ENCODE data around the gene MPZL1. TPM values are rescaled to one million over a fixed set of nuclear protein-coding genes. Genes with fewer than 3 reads are reported as not detected.
A peak's percentile ranks its signal among the peaks of the same experiment; 100 is the strongest.

Gene MPZL1
- total RNA-seq, 1 donor, result 112 TPM

DNA sequence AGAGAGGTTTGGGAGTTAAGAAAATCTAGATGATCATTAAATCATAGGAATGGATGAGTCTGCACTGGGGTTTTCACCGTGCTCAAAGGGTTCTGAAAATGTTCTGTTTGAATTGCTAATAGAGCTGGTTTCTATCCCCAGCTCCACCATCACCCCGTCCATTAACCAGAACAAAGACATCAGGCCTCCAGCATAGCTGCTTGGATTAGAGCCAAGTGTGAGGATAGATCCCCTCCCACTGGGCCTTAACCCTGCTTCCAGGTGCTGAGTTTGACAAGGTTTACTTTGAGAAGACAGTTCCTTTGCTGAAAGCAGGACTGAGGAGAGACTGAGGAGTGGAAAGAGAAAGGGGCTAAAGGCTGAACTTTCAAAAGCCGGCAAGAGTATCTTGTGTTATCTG, 48.3 kb downstream of the MPZL1 start:
- no peak overlapping the region for H3K4me3 ChIP-seq (ENCODE audit: low read depth, low read length)
- DNase-seq (ENCODE audit: low read depth), result no peak
- TF ChIP-seq, protein P1, sequence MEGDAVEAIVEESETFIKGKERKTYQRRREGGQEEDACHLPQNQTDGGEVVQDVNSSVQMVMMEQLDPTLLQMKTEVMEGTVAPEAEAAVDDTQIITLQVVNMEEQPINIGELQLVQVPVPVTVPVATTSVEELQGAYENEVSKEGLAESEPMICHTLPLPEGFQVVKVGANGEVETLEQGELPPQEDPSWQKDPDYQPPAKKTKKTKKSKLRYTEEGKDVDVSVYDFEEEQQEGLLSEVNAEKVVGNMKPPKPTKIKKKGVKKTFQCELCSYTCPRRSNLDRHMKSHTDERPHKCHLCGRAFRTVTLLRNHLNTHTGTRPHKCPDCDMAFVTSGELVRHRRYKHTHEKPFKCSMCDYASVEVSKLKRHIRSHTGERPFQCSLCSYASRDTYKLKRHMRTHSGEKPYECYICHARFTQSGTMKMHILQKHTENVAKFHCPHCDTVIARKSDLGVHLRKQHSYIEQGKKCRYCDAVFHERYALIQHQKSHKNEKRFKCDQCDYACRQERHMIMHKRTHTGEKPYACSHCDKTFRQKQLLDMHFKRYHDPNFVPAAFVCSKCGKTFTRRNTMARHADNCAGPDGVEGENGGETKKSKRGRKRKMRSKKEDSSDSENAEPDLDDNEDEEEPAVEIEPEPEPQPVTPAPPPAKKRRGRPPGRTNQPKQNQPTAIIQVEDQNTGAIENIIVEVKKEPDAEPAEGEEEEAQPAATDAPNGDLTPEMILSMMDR (IDR thresholded peaks at IDR 0.05; ENCODE audit: insufficient read depth, low read length), result no peak

GRCh38 chr1:167772436-167772835, 50.7 kb downstream of the MPZL1 start:
- H3K4me3 ChIP-seq (ENCODE audit: low read depth, low read length), result no peak overlapping the region
- no peak for DNase-seq (ENCODE audit: low read depth)
- TF ChIP-seq, protein P1 (IDR thresholded peaks at IDR 0.05; ENCODE audit: insufficient read depth, low read length), result no peak

DNA sequence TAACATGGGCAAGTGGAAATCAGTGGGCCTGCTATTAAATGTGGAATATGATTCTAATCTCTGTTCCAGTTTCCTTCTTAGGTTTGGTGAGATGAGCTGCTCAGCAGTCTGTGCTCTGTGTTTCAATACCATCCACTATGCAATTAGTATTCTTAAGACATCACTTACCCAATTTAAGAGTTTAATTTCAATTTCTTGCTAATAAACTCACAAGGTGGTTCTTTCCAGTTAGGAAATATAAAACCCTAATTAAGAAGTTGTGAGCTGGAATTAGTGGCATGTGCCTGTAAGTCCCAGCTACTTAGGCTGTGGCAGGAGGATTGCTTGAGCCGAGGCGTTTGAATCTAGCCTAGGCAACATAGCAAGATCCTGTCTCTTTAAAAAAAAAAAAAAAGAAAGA, 51.7 kb downstream of the MPZL1 start:
- no peak for DNase-seq (ENCODE audit: low read depth)
- no peak overlapping the region for H3K4me3 ChIP-seq (ENCODE audit: low read depth, low read length)
- TF ChIP-seq, protein P1 (IDR thresholded peaks at IDR 0.05; ENCODE audit: insufficient read depth, low read length), result no peak

GRCh38 chr1:167774710-167775109, 52.9 kb downstream of the MPZL1 start:
- TF ChIP-seq, protein P1 (IDR thresholded peaks at IDR 0.05; ENCODE audit: insufficient read depth, low read length), result no peak
- no peak overlapping the region for H3K4me3 ChIP-seq (ENCODE audit: low read depth, low read length)
- no peak for DNase-seq (ENCODE audit: low read depth)

DNA sequence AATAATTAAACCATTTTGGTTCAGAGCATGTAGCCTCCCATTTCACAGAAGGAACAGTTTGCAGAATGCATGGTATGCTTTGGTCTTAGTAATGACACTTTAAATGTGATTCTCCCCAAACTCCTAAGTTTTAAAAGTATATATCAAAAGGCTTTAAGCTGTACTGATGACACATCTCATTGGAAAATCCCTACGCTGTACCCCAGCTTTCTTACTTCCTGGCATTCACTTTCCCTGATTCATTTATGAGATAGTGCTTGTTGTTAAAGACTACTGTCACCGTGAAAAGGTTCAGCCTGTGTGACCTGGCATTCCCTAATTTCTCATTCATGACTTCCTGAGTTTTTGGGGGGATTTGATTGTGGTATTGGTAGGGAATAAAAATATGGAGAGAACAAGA, 53.4 kb downstream of the MPZL1 start:
- TF ChIP-seq, protein P1 (IDR thresholded peaks at IDR 0.05; ENCODE audit: insufficient read depth, low read length), result no peak
- peak; percentile 39 for DNase-seq (ENCODE audit: low read depth)
- H3K4me3 ChIP-seq (ENCODE audit: low read depth, low read length), result no peak overlapping the region

DNA sequence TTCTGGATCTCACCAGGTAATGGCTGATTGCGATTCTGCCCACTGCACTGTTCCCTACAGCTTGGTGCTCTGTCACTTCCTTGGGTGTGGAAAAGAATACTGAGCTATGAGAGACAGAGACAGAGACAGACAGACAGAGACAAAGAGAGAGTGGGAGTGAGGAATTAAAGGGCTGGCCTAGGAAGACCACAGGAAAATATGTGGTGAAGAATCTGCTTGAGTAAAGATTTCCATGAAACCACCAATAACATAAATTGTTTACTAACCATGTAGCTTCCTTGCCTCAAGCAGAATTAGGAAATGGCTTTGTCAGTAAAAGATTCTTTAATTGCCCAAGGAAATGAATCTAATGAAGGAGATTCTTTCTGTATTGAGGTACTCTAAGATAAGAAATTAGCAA, 54.4 kb downstream of the MPZL1 start:
- no peak overlapping the region for H3K4me3 ChIP-seq (ENCODE audit: low read depth, low read length)
- TF ChIP-seq, protein P1 (IDR thresholded peaks at IDR 0.05; ENCODE audit: insufficient read depth, low read length), result no peak
- no peak for DNase-seq (ENCODE audit: low read depth)

GRCh38 chr1:167776616-167777268, 55.0 kb downstream of the MPZL1 start:
- TF ChIP-seq, protein P1 (IDR thresholded peaks at IDR 0.05; ENCODE audit: insufficient read depth, low read length), result no peak

More at GRCh38 chr1:167776616-167777268, 55.0 kb downstream of the MPZL1 start:
- H3K4me3 ChIP-seq (ENCODE audit: low read depth, low read length), result no peak overlapping the region
- no peak for DNase-seq (ENCODE audit: low read depth)

All from fibroblast of the aortic adventitia (primary cell).